Mucosa of descending colon (tissue), 3 donors: ENCODE data around the gene MAVS. TPM values are rescaled to one million over a fixed set of nuclear protein-coding genes. Genes with fewer than 3 reads are reported as not detected.
"Not testable (repeated sequence)": the region's sequence is repeated elsewhere in the genome, so short reads cannot be mapped to it uniquely, and the experiment has no call there.

ENCODE experiments used
- ATAC-seq: fragments of 200-7000 bp; cut with Tn5 transposase; one replicate; pipeline ENCODE4 v1.9.1; 2020; ENCODE audit warnings: mild to moderate bottlenecking, moderate library complexity
- DNase-seq, 3 donors: peaks; one replicate each; pipeline ENCODE4 v3.0.0-alpha.2; 2020
- H3K36me3 ChIP-seq: fragments of 200-600 bp; one replicate; pipeline ENCODE4 v1.8.0; 2021; ENCODE audit warnings: low read depth, mild to moderate bottlenecking
- H3K4me1 ChIP-seq: fragments of 200-600 bp; one replicate; pipeline ENCODE4 v1.8.0; 2021; ENCODE audit warnings: low read depth, mild to moderate bottlenecking
- H3K4me3 ChIP-seq: fragments of 200-600 bp; one replicate; pipeline ENCODE4 v1.8.0; 2021; ENCODE audit warnings: mild to moderate bottlenecking
- H3K9me3 ChIP-seq: fragments of 200-600 bp; one replicate; pipeline ENCODE4 v1.8.0; 2021; ENCODE audit warnings: mild to moderate bottlenecking
- CTCF ChIP-seq: fragments of 200-600 bp; IDR thresholded peaks from one replicate; pipeline ENCODE4 v1.8.0; 2022; ENCODE audit warnings: antibody characterized with exemption, mild to moderate bottlenecking
- intact Hi-C, 2 donors: fragments of 100-400 bp; cut with DNase I in 1 of 2; cut with micrococcal nuclease in 1 of 2; formaldehyde crosslinking; loops; one replicate each; pipeline versions ENCODE4 v1.11.0 to v1.11.1; 2022; cut with DNase I, micrococcal nuclease
- total RNA-seq, 3 donors: library from RNA; stranded (reverse); fragmentation: NEBNext Ultra II Directional in 2 of 3; extraction: Animal tissue kit (Norgen Biotek cat#: 25700) in 2 of 3; gene quantifications; one replicate each; pipeline versions ENCODE4 v1.2.1 to v1.2.4, GENCODE V29; 2021 to 2023
- donor health status: DM: no; HTN: no; CAD: no; lungs with moderate emphysema.
- donor health status: DM: no; HTN: no; CAD: no.
- donor health status: DM: no; HTN: yes; CAD: no.

The MAVS gene
- total RNA-seq, 3 donors from 2014 or later, result 60.7 to 79.5 (median 72.3) TPM

GRCh38 chr20:3873507-3873906 is 26.9 kb downstream of the MAVS start:
- intact Hi-C loops, result no loop called here

GRCh38 chr20:3874194-3874844 is 27.7 kb downstream of the MAVS start:
- Histone ChIP-seq H3K36me3 (no peaks in the 10 kb centered on the region), H3K4me1 (peaks cover 2% of the 10 kb centered on the region), H3K9me3 (no peaks in the 10 kb centered on the region), H3K4me3 (no peak overlapping the region)
- no peak for TF ChIP-seq CTCF
- ATAC-seq (no peak), DNase-seq (no peak)
- intact Hi-C loops, result no loop called here

More at GRCh38 chr20:3873507-3873906, 26.9 kb downstream of the MAVS start:
- DNase-seq (no peak), ATAC-seq (no peak)
- H3K4me3 ChIP-seq, result no peak overlapping the region
- H3K4me1 ChIP-seq, result peaks cover 4% of the 10 kb centered on the region
- no peaks in the 10 kb centered on the region for H3K9me3 ChIP-seq
- no peak for TF ChIP-seq CTCF
- no peaks in the 10 kb centered on the region for H3K36me3 ChIP-seq

- no peak overlapping the region for H3K4me3 ChIP-seq
- no peak for TF ChIP-seq CTCF
- no peaks in the 10 kb centered on the region for H3K36me3 ChIP-seq
- H3K4me1 ChIP-seq, result no peaks in the 10 kb centered on the region
- ATAC-seq (no peak), DNase-seq (no peak)
- intact Hi-C loops, result no loop called here
- no peaks in the 10 kb centered on the region for H3K9me3 ChIP-seq
Measured at GRCh38 chr20:3875378-3875974, 28.8 kb downstream of the MAVS start.

- intact Hi-C loops, result no loop called here
- Histone ChIP-seq H3K36me3 (no peaks in the 10 kb centered on the region), H3K4me1 (no peaks in the 10 kb centered on the region), H3K9me3 (no peaks in the 10 kb centered on the region), H3K4me3 (no peak overlapping the region)
- no peak for TF ChIP-seq CTCF
- DNase-seq (no peak), ATAC-seq (no peak)
Measured at GRCh38 chr20:3876000-3876399, 29.4 kb downstream of the MAVS start.

- H3K36me3 ChIP-seq, result no peaks in the 10 kb centered on the region
- intact Hi-C loops, result no loop called here
- no peaks in the 10 kb centered on the region for H3K9me3 ChIP-seq
- DNase-seq (no peak), ATAC-seq (no peak)
- no peak overlapping the region for H3K4me3 ChIP-seq
- no peak for TF ChIP-seq CTCF
- H3K4me1 ChIP-seq, result no peaks in the 10 kb centered on the region
Measured at GRCh38 chr20:3876676-3877075, 30.0 kb downstream of the MAVS start.

- H3K36me3 ChIP-seq, H3K4me3 ChIP-seq, ATAC-seq, H3K9me3 ChIP-seq, DNase-seq, H3K4me1 ChIP-seq, intact Hi-C loops: not testable (repeated sequence)
Measured at GRCh38 chr20:3878921-3879274, 32.3 kb downstream of the MAVS start.
